Left renal pelvis (tissue), 4 donors: ENCODE data around the gene POLR3E. TPM values are rescaled to one million over a fixed set of nuclear protein-coding genes. Genes with fewer than 3 reads are reported as not detected.
"Not testable (repeated sequence)": the region's sequence is repeated elsewhere in the genome, so short reads cannot be mapped to it uniquely, and the experiment has no call there.

ENCODE experiments used
- DNase-seq, 4 donors: peaks; one replicate each; pipeline ENCODE4 v3.0.0-alpha.2; 2013; ENCODE audit warnings: low read depth in 4 of 4, low spot score in 3 of 4
- polyA plus RNA-seq, 4 donors: library from polyadenylated mRNA; unstranded; fragments of 120-200 nt; gene quantifications; one replicate each; pipeline ENCODE4 v1.2.1, GENCODE V29; 2013; ENCODE audit not compliant: insufficient read length in 4 of 4

POLR3E gene
- polyA plus RNA-seq, 4 donors: 43.8 to 65.3 (median 52.9) TPM

- no peak for DNase-seq
Measured at GRCh38 chr16:22328081-22328725, 31.0 kb downstream of the POLR3E start.

DNA sequence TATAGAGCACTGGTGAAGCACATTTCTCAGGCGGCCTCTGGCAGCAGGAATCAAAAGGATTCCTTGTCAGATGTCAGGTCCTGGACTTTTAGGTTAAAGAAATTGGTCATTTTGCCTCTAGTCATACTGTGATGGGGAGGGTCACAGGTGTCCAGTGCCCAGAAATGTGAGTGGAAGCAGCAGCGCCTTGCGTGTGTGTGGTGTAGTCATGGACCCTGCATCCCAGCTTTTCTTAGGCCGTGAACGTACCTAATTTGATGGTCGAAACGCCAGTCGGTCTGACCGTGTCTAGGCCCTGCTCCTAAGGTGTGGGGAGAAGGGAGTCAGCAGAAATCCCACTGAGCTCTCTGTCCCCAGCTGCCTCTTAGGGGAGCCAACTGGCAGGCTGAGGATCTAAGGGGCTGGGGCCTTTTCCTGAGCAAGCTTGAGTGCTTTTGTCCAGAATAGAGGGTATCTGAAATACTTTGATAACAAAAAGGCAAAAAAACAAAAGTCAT is 32.0 kb downstream of the POLR3E start:
- DNase-seq: no peak

DNA sequence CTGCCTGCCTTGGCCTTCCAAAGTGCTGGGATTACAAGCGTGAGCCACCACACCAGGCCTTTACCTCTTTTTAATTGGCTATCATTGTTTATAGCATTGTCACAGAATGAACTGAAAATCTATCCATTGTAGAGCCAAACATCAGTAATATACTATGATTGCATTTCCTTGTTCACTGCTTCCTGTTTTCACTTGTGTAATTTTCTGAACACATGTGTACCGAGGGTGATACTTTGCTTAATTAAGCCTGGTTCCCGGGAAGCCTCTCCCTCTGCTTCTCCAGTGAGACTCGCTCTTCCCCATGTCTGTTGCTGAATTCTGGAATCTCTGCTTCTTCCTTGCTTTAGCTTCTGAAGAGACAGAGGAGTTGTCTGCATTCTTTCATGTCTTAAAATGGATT is 33.1 kb downstream of the POLR3E start:
- no peak for DNase-seq

- no peak for DNase-seq
Measured at GRCh38 chr16:22333457-22333994, 36.3 kb downstream of the POLR3E start.

GRCh38 chr16:22335668-22336246 is 38.5 kb downstream of the POLR3E start:
- DNase-seq: no peak

GRCh38 chr16:22336581-22336980 is 39.4 kb downstream of the POLR3E start:
- no peak for DNase-seq

DNA sequence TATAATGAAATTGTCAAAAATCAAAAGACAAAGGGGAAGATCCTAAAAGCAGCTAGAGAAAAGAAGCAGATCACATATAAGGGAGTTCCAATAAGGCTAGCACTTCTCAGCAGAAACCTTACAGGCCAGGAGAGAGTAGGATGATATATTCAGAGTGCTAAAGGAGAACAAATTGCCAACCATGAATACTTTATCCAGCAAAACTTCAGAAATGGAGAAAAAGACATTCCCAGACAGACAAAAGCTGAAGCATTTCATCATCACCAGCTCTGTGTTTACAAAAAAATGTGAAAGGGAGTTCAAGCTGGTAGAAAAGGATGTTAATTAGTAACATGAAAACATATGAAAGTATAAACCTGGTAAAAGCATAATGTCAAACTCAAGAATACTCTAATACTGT is 39.8 kb downstream of the POLR3E start:
- DNase-seq: no peak

GRCh38 chr16:22337849-22338635 is 40.8 kb downstream of the POLR3E start:
- no peak for DNase-seq

DNA sequence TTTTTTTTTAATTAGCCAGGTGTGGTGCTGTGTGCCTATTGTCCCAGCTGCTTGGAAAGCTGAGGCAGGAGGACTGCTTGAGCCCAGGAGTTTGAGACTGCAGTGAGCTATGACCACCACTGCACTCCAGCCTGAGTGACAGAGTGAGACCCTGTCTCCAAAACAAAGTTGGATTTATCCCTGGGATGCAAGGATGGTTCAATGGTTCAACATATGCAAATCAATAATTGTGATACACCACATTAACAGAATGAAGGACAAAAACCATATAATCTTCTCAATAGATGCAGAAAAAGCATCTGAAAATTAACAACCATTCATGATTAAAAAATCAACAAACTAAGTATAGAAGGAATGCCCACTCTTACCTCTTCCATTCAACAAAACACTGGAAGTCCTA is 43.7 kb downstream of the POLR3E start:
- DNase-seq: no peak

DNA sequence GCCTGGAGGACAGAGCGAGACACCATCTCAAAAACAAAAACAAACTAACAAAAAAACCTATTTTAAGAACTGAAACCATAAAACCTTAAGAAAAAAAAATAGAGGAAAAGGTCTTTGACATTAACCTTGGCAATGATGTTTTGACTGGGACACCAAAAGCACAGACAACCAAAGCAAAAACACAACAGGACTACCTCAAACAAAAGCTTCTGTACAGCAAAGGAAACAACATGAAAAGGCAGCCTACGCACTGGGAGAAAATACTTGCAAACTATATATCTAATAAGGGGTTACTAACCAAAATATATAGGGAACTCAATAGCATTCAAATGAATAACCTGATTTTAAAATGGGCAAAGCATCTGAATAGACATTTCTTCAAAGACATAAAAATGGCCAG is 44.9 kb downstream of the POLR3E start:
- DNase-seq: no peak

- DNase-seq: no peak
Measured at GRCh38 chr16:22346483-22346882, 49.3 kb downstream of the POLR3E start.

DNA sequence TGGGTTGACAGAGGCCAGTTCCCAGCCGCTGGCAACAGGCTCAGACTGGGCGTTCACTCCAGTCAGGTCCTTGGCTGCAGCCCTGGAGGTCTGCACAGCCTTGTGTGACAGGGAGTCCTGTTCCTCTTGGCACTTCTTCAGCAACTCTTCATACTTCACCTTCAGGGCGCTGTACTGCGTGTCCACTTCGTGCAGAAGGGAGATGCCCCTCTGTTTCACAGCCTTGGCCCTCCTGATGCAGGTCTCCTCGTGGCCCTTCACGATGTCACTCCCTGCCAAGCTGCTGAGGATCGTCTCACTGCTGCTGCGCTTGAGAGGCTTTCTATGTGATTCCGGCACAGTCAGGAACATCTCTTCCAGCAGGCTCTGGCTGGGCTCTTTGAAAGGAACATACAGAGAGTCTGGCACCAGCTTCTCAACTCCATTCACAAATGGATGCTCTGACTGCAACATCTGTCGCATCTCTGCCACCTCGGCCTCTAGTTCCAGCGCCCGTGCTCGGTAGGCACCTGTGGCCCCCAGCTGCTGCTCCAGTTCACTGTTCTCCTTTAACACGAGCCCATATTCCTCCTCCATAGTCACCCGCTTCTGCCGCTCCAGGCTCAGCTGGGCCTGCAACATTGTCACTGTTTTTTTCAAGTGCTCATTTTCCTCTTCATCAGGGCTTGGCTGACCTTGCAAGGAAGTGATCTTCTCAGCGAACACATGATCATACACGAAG is 50.1 kb downstream of the POLR3E start:
- DNase-seq: no peak

DNA sequence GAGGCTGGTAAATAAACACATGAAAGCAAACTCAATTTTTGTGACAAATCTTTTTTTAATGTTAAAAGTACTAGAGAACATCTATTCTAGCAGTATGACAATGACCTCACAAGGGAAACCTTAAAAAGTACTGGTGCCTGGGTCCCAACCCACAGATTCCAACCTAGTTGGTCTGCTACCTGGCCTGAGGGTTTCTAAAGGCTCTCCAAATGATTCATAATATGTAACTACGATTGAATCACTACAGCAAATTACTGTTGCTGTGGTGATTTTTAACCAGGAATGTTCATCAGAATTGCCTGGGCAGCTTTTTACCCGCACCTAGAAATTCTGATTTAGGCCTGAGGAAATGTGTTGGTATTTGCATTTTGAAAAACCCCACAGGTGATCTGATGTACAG is 51.1 kb downstream of the POLR3E start:
- no peak for DNase-seq

GRCh38 chr16:22351017-22351416 is 53.8 kb downstream of the POLR3E start:
- DNase-seq: not testable (repeated sequence)

DNA sequence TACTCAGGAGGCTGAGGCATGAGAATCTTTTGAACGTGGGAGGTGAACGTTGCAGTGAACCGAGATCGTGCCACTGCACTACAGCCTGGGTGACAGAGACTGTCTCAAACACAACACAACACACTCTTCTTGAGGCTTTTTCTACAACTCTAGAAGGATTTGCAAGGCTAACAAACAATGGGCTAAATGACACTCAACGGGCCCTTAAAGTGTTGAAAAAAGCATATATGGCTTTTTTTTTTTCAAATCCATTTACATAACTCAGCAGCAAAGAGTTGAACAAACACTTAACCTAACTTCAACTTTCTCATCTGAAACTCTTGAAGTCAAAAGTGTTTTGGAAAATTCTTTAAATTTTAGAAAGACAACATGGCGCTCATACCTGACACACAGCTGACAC is 54.9 kb downstream of the POLR3E start:
- no peak for DNase-seq

- DNase-seq: no peak
Measured at GRCh38 chr16:22352723-22353122, 55.5 kb downstream of the POLR3E start.

DNA sequence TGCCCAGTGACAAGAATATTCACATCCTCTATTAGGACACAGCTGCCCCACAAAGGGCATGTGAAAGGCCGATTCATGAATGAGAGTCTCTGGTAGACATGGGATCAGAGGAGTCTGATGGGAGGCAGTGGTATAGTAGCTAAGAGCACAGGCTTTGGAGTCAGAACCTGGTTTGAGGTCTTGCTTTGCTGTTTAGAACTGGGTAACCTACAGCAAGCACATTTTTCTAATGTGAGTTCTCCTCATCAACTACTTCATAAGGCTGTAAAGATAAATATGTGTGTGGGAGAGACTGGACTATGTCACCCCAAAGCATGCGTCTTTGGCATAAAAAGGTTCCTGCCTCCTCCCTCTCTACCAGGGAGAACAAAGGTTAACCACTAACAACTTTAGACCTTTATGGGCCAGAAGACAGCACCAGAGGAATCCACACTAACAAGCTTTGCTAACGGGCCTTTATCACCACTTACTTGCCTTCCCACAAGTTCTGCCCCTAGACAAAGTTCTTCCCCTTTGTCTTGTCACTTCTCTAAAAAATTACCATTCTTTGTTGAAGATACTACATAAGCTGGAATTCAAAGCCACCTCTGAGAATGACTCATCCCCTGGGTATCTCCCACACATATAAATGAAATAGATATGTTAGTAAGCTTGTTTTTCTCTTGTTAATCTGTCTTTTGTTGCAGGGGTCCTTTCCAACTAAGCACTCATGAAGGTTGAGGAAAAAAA is 56.1 kb downstream of the POLR3E start:
- DNase-seq: no peak

DNA sequence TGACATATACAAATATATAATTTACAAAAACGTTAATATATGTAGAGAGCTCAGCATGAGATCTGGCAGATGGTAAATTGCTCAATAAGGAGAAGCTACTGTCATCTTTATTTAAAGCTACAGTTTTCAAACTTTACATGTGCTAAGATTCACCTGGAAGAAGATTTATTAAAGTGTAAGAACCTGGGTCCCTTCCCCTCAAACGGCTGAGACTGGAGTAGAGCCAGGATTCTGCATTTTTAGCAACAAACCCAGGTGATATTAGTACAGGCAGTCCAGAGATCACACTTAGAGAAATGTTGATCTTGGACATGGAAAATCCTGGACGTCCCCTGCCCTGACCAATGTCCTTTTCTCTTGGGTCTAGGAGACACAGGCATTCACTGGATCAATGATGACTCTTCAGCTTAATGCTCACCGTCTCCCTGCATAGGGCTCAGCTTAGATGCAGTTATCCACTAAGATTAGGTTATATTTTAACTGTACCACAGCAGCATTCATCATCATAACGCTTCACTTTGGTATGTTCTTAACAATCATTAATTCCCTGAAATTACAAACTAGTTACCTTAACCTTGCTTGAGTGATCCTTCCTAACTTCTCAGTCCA is 56.8 kb downstream of the POLR3E start:
- no peak for DNase-seq

- no peak for DNase-seq
Measured at GRCh38 chr16:22355487-22355908, 58.3 kb downstream of the POLR3E start.
